HG03432 (cell line): ENCODE results near the gene TRIM24.
"Not testable (repeated sequence)": the region's sequence is repeated elsewhere in the genome, so short reads cannot be mapped to it uniquely, and the experiment has no call there.

ENCODE experiments used
- ATAC-seq: cut with Tn5 transposase; IDR thresholded peaks from one replicate; pipeline ENCODE4 v1.9.1; 2021; ENCODE audit warnings: mild to moderate bottlenecking, moderate library complexity; ENCODE audit not compliant: unreplicated experiment

Gene TRIM24

DNA sequence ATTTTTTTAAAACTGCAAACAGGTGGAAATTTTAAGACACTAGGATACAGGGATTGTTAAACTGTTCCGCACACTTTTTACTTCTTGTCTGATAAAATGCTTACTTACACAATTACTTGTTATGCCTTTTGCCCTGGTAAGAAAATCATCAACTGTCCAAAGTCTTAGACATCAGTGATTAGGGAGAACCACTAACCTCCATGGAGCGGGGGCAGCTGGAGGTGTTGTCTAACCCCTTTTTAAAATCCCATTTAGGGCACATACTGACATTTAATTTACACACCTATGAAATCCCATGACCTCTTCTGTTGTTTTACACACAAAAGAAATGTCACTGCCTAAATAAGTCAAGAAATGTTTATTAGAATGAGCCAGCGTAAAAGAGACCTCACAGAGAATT is 65.7 kb downstream of the TRIM24 start:
- ATAC-seq, result no peak

DNA sequence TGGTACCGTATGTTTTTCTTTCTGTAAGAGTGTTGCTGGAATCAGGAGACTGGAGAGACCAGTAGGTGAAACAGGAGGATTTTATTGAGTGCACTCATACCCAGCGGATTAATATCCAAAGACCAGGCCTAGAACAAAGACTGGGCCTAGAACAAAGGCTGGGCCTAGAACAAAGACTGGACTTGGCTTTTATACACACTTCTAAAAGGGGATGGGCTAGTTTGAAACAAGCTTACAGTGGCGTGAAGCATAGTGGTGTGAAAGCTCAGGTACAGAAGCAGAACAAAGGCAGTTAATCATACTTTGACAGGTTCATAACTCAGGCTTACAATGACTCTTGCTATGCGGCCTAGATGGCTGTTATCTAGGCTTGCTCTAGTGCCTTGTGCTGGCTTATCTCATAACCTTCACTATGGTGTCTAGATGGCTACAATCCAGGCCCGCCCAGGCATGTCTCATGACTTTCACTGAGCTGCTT is 67.7 kb downstream of the TRIM24 start:
- ATAC-seq, result no peak

DNA sequence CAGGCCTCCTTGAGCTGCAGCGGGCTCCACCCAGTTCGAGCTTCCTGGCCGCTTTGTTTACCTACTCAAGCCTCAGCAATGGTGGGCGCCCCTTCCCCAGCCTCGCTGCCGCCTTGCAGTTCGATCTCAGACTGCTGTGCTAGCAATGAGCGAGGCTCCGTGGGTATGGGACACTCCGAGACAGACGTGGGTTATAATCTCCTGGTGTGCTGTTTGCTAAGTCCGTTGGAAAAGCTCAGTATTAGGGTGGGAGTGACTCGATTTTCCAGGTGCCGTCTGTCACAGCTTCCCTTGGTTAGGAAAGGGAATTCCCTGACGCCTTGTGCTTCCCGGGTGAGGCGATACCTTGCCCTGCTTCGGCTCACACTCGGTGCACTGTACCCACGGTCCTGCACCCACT is 76.8 kb downstream of the TRIM24 start:
- not testable (repeated sequence) for ATAC-seq

DNA sequence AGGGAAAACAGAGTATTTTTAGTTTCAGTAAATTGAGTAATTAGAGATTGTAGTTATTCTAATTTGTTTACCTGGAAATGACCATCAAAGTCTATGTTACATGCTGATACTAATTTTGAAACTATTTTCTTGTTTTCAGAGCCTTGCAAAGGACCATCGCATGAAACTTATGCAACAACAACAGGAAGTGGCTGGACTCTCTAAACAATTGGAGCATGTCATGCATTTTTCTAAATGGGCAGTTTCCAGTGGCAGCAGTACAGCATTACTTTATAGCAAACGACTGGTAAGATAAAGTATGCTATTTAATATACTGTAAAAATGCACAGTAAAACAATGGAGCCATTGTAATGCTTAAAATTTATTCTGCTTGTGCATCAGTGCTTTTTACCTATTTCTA is 78.5 kb downstream of the TRIM24 start:
- no peak for ATAC-seq

- ATAC-seq, result no peak
Observed at GRCh38 chr7:138538997-138539644, 79.1 kb downstream of the TRIM24 start.

GRCh38 chr7:138542183-138542582 is 82.1 kb downstream of the TRIM24 start:
- peak; percentile 96 for ATAC-seq

- no peak for ATAC-seq
Observed at GRCh38 chr7:138543739-138544138, 83.7 kb downstream of the TRIM24 start.

DNA sequence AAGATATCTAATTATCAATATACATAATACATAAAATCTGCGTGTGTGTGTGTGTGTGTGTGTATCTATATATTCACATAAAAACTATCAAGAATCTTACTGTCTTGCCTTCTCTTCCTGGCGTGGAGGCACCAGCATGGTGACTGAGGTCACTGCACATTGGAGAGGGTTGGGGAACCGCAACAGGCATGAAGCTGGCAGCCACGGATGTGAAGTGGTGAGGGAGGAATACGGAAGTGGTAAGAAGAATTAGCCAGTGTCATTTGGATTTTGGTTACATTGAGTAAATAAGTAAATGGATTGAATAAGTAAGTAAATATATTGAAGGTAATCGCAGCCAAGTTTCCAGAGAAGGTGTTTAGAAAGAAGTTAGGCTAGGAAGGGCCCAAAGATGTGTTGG is 85.1 kb downstream of the TRIM24 start:
- no peak for ATAC-seq

DNA sequence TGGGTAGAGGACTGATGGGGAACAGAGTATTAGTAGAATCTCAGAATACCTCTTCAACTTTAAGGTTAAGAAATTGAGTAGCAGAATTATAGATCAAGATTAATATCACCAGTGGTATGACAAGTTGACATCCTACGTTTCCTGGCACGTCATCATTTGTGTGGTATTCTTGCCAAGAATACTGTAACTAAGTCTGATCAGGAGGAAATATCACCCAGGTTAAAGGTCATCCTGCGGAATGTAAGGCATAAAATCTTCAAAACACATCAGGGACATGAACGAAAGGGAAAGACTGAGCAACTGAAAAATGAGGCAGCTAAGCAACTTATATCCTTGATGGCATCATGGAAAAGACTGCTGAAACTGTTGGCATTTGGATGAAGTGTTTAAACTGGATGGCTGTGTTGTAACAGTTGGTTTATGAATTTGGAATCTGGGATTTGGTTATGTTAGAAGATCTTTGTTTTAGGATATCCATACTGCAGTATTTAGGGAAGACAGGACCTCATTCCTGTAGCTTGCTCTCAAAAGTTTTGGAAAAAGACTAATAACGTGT is 86.1 kb downstream of the TRIM24 start:
- ATAC-seq, result no peak

- no peak for ATAC-seq
Observed at GRCh38 chr7:138546829-138547228, 86.8 kb downstream of the TRIM24 start.

GRCh38 chr7:138549082-138549481 is 89.0 kb downstream of the TRIM24 start:
- no peak for ATAC-seq

GRCh38 chr7:138550337-138550736 is 90.3 kb downstream of the TRIM24 start:
- ATAC-seq, result no peak

GRCh38 chr7:138551102-138551501 is 91.0 kb downstream of the TRIM24 start:
- ATAC-seq, result no peak

- no peak for ATAC-seq
Observed at GRCh38 chr7:138553805-138554204, 93.7 kb downstream of the TRIM24 start.

DNA sequence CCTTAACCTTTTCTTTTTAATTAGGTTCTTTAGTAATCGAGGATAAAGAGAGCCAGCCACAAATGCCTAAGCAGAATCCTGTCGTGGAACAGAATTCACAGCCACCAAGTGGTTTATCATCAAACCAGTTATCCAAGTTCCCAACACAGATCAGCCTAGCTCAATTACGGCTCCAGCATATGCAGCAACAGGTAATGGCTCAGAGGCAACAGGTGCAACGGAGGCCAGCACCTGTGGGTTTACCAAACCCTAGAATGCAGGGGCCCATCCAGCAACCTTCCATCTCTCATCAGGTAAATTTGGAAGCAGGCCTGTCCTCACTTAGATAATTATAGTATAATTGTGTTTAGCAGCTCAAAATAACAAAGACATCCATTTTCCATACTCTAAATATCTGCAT is 94.6 kb downstream of the TRIM24 start:
- ATAC-seq, result no peak

GRCh38 chr7:138555684-138556083 is 95.6 kb downstream of the TRIM24 start:
- no peak for ATAC-seq

- no peak for ATAC-seq
Observed at GRCh38 chr7:138556771-138557484, 96.9 kb downstream of the TRIM24 start.

DNA sequence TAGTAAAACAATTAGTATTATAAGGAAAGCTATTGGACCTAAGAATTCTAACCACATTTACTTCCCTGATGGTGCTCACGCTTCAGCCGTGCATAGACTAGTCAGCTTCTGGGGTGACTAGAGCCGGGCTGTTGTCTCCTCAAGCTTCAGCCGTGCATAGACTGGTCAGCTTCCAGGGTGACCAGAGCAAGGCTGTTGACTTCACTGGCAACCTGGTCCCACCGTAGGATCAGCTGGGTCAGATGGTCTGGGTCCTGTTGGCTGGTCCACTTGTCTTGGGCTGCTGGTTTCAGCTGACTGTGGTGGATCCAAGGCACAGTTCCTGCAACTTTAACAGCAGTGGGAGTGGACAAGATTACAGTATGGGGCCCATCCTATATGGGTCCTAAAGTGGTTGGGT is 99.4 kb downstream of the TRIM24 start:
- ATAC-seq, result no peak

- no peak for ATAC-seq
Observed at GRCh38 chr7:138563808-138564207, 103.7 kb downstream of the TRIM24 start.

DNA sequence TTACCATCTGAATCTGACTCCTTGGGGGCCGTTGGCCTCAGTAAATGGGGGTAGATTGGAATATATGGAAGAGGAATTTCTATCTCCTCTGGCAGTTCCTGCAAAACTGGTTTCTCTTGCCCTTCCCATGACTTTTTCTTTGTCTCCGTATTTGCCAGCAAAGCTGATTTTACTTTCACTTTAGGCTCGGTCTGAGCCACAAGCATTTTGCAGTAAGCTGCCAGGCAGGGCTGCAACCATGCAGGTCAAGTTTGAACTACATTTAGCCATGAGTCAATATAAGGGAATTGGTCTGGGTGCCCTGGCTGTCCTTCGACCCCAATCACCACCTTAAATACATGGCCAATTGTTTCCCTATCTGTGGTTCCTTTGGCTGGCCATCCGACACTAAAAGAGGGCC is 104.3 kb downstream of the TRIM24 start:
- no peak for ATAC-seq

GRCh38 chr7:138565071-138565450 is 105.0 kb downstream of the TRIM24 start:
- ATAC-seq, result no peak

- no peak for ATAC-seq
Observed at GRCh38 chr7:138565451-138566114, 105.5 kb downstream of the TRIM24 start.
